Measurements from ENCODE around the gene SFTPA2.
"Not testable (repeated sequence)": the region's sequence is repeated elsewhere in the genome, so short reads cannot be mapped to it uniquely, and the experiment has no call there.

Gene SFTPA2

DNA sequence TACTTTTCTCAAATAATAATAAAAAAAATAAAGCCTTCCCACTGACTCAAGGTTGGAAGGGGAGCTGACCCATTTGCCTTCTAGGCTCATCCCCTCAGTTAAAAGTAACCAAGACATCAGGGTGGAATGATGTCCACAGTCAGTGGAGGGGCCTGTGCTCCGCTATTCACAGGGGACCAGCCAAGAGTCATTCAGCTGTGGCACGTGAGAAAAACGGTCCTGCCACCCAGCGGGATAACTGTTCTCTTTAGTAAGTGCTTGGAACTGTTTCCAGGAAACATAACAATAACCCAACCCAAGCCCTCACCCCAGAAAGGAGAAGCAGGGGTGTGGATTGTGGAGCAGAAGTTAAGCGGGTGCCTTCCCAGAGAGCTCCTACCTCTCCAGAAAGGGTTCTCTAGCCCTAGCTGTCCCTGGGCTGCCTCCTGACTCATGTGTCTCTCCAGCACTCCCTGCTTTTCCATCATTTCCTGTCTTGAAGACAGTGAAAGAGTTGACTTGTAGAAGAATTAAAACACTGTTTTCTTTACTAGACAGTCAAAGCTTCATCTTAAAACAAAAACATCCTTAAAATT lies 50.2 kb downstream of the SFTPA2 start:
- not testable (repeated sequence) for DNase-seq

DNA sequence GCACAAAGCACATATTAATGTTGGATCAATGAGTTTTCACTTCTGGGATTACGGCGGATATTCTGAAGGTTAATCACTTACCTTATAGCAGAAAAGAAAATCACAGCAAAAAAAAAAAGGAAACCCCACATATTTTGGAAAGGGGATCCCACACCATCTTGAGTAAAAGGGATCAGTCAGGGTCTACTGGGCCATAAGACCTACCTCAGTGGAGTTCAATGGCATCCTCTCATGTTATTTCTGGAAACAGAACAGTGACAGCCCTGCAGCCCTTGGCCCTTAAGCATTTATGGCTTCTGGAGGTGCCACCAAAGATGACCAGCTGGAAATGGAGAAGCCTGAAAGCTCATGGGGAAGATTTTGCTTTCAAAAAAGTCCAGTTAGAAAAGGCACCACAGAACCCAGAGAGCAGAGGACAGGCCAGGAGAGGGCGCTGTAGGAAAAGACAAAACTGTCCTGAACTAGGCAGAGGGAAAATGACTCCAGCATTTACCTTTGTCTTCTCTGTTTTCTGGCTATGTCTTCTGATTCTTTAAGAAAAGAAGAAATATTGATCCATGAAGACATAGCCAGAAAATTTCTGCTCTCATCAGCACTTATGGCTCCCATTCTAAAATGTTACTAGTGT lies 50.8 kb downstream of the SFTPA2 start:
- DNase-seq = not testable (repeated sequence)

DNA sequence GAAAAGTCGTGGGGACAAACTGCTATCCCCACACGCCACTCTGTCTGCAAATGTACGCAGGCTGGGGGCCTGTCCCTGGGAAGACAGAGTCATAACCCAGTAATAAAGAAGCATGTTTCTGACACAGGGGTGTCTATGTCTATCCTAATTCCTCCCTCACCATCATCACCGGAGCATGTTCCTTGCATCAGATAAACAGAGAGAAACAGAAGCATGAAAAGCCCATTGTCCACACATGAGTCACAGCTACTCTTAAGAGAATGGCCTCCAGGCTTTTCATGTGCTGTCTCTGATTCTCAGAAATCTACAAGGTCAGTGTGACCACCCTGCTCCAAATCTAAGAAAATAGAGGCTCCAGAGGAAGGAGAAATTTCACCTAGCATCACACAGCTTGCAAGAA lies 52.0 kb downstream of the SFTPA2 start:
- DNase-seq = not testable (repeated sequence)

DNA sequence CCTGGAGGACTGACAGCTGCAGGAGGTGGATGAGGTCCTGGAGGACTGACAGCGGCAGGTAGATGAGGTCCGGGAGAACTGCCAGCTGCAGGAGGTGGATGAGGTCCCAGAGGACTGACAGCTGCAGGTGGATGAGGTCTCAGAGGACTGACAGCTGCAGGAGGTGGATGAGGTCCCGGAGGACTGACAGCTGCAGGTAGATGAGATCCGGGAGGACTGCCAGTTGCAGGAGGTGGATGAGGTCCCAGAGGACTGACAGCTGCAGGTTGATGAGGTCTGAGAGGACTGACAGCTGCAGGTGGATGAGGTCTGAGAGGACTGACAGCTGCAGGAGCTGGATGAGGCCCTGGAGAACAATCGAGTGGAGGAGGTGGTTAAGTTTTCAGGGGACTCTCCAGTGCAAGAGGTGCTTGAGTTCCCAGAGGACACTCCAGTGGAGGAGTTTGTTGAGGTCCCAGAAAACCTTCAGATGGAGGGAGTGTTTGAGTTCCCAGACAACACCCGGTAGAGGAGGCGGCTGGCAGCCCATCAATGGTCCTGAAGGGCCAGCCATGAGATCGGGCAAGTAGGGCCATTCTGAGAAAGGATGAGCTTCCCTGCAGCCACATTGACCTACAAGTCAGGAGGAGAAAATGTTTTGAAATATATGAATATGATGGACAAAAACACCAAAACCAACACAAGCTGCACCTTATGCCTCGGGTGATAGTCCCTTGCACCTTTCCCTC lies 52.6 kb downstream of the SFTPA2 start:
- DNase-seq = no peak
